NCI-H1694 treated with DMSO at 0.1 percent for 48 hours (cell line): ENCODE measurements around the gene LRRK1.

ENCODE experiments used
- DNase-seq: peaks from one replicate; lab custom pipeline; 2025; lab: John Stamatoyannopoulos, UW

The LRRK1 gene

GRCh38 chr15:100973351-100974111 lies 54.4 kb downstream of the LRRK1 start:
- no peak for DNase-seq

GRCh38 chr15:100975043-100975442 lies 55.9 kb downstream of the LRRK1 start:
- DNase-seq, result no peak

- DNase-seq, result no peak
Observed at GRCh38 chr15:100980410-100981046, 61.4 kb downstream of the LRRK1 start.

DNA sequence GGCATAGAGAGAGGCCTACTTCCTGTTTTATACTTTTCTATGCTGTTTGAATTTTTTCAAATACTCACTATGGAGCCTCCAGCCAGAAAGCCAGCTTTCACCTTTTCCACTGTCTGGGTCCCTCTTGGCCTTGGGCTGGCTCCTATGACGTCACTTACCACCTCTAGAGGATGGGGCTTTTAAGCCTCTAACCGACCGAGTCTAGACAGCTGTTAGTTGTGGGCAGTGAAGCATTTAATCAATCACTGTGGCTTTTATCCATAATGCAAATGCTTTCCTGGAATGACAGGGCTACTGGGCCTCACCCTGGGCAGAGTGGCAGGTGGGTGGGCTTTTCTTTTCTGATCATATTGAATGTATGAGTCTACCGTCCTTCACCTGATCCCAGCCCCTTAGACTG lies 61.9 kb downstream of the LRRK1 start:
- DNase-seq, result no peak

DNA sequence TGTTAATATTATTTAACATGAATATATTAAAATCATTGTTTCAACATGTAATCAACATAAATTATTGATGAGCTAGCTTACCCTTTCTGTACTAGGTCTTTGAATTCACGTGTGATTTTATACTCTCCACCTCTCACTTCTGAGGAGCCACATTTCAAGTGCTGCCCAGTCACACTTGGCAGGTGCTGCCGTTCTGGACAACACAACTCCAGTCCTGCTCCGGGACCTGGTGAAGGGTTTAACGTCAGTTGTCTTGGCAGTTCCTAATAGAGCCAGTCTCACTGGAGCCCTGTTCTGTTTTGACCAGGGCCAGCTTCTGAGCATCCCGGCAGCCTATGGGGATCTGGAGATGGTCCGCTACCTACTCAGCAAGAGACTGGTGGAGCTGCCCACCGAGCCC lies 64.1 kb downstream of the LRRK1 start:
- no peak for DNase-seq

GRCh38 chr15:100985401-100985800 lies 66.2 kb downstream of the LRRK1 start:
- no peak for DNase-seq

- no peak for DNase-seq
Observed at GRCh38 chr15:100986158-100986896, 67.2 kb downstream of the LRRK1 start.

GRCh38 chr15:100987143-100987542 lies 68.0 kb downstream of the LRRK1 start:
- no peak for DNase-seq

DNA sequence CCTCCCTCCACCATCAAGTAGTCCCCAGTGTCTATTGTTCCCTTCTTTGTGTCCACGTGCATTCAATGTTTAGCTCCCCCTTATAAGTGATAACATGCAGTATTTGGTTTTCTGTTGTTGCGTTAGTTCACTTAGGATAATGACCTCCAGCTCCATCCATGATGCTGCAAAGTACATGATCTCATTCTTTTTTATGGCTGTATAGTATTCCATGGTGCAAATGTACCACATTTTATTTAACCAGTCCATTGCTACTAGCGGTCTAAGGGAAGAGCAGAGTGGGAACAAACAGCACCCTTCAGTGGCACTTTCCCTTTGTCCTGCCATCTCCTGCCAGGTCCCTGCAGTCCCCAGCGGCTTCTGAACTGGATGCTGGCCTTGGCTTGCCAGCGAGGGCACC lies 69.1 kb downstream of the LRRK1 start:
- DNase-seq, result no peak

GRCh38 chr15:100988857-100989256 lies 69.7 kb downstream of the LRRK1 start:
- DNase-seq, result no peak

DNA sequence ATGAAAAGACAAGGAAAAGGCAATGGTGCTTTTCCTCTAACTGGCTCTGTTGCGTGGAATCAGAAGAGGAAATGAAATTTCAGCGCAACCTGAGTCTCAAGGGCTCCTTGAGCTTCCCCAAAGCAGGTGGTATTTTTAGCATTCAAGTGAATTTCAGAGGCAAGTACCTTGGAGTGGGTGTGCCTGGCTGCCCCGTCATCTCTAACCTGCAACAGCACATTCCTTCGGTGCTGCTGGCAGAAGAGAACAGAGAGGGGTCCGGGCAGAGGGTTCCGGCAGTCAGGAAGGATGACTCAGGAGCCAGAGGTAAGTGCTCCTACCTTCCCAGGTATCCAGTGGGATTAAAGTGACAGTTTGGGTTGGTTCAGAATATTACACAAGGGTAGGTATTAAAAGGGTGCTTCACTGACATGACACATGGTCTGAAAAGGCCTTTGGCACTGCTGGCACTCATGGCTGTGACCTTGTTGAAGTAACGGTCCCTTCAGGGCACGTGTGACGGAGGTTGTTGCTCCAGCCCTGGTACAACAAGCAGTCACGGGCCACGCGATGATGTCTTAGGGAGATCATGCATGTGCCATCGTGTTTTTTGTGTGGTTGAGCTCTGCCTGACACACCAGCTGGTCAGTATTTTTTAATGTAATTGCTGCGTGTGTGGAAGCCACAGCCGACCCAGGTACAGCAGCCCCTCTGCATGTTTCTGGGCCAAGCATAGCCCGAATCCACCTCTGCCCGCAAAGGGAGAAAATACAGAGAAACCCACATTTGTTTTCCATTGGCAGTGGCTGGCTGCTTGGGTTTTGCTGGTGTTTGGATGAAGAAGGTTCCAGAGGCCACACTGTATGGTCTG lies 75.7 kb downstream of the LRRK1 start:
- DNase-seq, result no peak

- no peak for DNase-seq
Observed at GRCh38 chr15:100995471-100996430, 76.6 kb downstream of the LRRK1 start.

DNA sequence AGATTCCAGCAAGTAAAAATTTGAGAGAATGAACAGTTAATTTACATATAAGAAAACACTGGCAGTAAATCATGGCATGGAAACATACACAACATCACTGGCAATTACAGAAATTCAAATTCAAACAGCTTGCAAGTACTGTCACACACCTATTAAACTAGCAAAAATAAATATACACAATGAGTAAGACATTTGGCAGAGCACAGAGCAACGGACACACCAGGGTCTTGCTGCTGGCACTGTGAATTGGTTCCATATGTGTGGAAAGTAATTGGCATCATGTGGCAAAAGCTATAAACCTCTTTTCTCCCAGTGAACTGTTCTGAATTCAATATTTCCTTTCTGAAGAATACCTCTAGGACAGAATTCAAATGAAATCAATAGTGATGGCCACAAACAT lies 78.3 kb downstream of the LRRK1 start:
- no peak for DNase-seq

- DNase-seq, result no peak
Observed at GRCh38 chr15:100998630-100999029, 79.5 kb downstream of the LRRK1 start.

GRCh38 chr15:100999369-100999768 lies 80.2 kb downstream of the LRRK1 start:
- no peak for DNase-seq

DNA sequence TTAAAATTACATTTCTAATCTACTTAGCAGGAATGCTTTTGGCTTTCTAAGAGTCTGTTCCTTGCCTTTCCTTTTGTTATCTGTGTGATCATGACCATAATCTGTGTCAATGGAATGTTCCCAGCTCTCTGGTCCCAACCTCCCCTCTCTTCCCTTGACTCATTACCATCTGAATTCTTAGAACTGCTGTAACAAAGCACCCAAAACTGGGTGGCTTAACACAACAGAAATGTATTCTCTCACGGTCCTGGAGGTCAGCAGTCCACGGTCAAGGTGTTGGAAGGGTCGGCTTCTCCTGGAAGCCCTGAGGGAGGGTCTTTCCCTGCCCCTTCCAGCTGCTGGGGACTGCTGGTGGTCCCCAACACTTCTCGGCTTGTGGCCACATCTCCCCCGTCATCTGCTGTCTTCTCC lies 81.1 kb downstream of the LRRK1 start:
- DNase-seq, result no peak

GRCh38 chr15:101001056-101001455 lies 81.9 kb downstream of the LRRK1 start:
- DNase-seq, result no peak

- no peak for DNase-seq
Observed at GRCh38 chr15:101001796-101002195, 82.6 kb downstream of the LRRK1 start.

DNA sequence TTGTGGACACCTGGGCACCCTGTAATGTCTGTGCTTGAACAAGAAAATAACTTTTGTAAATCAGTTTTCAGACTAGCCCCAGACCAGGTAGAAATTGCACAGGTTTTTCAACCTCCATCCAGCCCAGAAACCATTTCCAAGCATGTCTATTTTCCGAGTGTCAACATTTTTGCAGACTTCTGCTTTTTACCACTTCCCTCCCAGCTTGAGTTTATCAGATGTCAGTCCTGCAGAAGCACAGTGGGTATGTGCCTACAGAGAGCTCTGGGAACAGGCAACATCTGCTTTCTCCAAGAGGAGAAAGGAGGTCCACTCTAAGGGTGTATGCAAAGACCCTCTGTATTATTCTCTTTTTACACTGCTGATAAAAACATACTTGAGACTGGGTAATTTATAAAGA lies 83.9 kb downstream of the LRRK1 start:
- DNase-seq, result no peak

- DNase-seq, result no peak
Observed at GRCh38 chr15:101003706-101004105, 84.5 kb downstream of the LRRK1 start.

GRCh38 chr15:101004500-101004899 lies 85.3 kb downstream of the LRRK1 start:
- DNase-seq, result no peak
